GM19238 (cell line): Measurements from ENCODE around the gene GPC3.
"Not testable (repeated sequence)": the region's sequence is repeated elsewhere in the genome, so short reads cannot be mapped to it uniquely, and the experiment has no call there.

ENCODE experiments used
- DNase-seq: peaks from one replicate; pipeline ENCODE4 v3.0.0; 2011; ENCODE audit warnings: low spot score; ENCODE audit not compliant: insufficient read length

Gene GPC3

DNA sequence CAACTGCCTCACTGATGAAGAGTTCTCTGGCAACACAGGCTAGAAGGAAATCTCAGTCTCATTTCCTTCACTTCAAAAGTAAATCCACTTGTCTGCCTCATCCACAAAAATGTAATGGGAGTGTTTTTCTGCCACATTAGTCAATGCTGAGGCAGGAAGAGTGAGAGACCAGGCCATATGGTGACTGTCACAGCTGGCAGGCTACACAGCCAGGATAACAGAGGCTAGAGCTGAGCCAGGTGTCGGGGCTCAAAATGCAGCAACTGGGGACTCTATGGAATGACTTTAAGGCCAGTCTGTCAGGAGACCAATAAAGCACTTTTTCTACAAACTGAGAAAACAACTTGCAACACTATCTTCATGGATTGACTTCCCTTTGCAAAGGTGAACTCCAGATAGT lies 204.2 kb downstream of the GPC3 start:
- no peak for DNase-seq

DNA sequence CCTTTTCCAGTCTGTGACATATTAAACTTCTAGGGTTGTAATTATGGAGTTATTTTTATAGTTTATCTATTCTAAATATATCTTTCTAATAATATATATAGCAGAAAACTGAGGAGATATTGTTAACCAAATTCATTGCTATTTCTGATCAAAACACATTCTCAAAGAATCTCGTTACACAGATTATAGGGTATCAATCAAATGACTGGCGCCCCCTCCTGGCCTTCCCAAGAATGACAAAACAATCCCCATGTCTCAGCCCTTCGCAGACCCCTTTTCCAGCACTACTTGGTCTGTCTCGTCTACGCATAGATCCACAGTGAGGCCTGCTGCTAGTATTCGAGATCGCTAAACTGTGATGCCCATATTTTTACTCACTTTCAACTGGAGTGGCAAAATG lies 209.3 kb downstream of the GPC3 start:
- no peak for DNase-seq

DNA sequence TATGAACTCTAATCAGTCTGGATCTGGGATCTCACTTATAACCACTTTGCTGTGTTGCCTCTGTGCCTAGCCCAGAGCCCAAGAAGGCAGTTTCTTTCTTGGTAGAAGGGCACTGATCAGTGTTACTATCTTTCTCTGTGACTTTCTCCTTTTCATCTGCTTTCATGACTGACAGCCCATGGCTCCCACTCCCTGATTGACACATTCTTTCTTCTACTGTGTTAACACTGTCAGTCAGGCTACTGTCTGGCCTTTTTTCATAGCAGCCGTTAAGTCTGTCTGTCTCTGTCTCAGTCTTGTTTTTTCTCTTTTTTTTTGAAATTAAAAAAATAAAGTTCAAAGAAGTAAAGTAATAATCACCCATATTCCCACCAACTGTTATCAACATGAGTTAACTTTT lies 210.6 kb downstream of the GPC3 start:
- DNase-seq: no peak

DNA sequence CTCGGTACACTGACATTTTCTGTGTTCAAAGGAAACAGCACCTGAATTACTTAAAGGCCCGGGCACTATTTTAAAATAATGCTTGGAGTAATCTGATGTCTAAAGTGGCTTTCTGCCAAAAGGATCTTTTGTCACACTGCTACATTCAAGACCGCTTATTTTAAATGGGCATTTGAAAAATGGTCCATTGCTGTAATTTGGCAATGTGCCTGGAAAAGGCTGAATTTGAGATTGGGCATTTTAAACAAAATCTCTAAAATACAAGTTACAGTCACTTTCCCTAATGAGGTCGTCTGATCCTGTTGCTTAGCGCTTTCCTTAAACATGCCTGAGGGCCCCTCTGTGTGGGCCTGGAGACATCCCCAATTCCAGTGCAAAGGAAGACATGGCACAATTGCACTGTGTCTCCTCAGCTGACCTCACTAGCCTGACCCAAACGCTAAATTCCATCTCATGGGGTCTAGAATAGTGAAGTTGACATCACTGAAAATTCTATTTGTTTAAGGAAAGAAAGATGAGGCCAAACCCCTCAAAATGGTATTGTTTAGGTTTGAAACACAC lies 214.2 kb downstream of the GPC3 start:
- no peak for DNase-seq

- not testable (repeated sequence) for DNase-seq
Measured at GRCh38 chrX:133762976-133763548, 222.3 kb downstream of the GPC3 start.

DNA sequence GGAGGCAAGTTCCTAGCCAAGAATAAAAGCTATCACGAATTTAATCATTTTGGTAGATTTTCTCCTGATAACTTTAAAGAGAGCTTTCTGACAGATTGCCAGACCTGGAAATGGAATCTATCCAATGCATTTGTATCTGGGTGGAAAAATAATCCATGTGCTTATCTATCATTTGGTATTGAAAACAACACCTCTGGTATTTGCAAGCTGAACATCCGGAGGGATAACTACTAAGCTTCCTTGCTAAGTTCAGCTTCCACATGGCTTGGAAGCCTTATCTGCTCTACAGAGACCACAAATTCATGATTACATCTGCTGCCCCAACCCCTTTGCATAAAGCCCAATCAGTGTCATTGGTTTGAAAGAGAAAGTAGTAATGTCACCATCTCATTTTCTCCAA lies 230.7 kb downstream of the GPC3 start:
- no peak for DNase-seq

DNA sequence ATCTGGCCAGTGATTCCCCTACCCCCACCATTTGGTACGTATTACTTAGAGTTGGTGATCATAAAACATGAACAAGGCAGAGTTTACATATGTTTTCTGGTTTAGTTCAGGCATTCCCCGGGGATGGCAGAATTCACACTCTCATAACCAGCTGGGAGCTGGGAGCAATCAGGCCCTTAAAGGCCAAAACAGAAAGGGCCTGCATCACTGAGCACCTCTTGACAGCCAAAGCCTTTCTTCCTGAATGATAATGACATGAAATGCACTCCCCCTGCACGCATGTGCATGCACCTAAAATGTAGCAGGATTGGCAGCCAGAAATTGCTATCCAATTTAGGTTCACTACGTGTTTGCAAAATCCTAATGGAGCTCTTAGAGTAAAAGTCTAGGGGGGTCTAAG lies 235.4 kb downstream of the GPC3 start:
- no peak for DNase-seq

- no peak for DNase-seq
Measured at GRCh38 chrX:133749370-133749769, 236.0 kb downstream of the GPC3 start.

DNA sequence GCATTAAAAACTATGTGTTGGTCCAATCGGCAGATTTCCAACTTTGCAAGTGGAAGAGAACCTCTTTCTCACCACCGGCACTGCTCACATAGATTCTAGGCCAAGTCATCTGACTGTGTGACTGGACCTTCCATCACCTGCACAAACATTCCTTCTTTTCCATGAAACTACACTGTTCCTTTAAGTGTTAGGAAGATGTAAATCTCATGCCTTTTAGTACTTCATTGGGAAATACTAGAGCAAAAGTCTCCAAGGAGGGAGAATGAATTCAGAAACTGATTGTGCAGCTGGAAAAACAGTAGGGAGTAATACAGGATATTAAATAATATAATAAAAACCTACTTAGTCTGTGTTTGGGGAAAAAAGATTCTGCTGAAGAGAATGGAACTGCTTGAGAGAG lies 238.2 kb downstream of the GPC3 start:
- DNase-seq: no peak

- no peak for DNase-seq
Measured at GRCh38 chrX:133746593-133746992, 238.8 kb downstream of the GPC3 start.

DNA sequence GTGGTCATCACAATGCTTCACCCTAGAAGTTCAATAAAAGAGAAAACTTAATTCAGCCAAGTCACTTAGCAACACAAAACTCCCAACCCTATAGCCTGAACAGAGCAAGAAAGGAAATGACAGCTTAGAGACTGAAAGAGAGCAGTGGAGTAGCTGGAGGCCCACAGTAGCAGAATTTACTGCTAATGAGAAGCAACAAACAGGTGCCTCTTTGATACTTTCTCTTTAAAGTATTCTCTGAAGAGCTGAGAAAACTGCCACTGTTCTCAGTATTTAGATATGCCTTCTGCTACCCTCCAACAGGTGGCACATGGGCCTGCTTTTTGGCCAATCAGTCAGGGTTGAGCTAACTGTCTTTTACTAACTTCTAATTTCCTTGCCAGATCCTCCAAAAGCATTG lies 240.0 kb downstream of the GPC3 start:
- DNase-seq: no peak

GRCh38 chrX:133742602-133743305 lies 242.6 kb downstream of the GPC3 start:
- no peak for DNase-seq

- DNase-seq: no peak
Measured at GRCh38 chrX:133741303-133741702, 244.1 kb downstream of the GPC3 start.

DNA sequence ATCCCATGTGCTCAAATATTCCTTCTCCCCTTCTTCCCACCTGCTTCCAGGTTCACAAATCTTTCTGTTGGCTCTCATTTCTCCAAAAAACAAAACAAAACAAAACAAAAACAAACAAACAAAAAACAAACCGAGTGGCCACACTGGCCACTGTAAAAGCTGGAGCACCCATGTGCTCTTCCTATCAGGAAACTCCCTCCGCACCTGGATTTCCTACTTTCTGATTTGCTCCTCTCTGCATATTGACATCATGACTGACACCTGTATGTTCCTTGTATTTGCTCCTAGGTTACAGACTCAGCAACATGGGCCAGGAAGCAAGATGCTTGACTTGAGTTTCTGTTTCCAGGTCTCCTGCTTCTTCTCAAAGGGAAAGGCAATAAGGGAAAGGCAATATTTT lies 258.8 kb downstream of the GPC3 start:
- DNase-seq: no peak

DNA sequence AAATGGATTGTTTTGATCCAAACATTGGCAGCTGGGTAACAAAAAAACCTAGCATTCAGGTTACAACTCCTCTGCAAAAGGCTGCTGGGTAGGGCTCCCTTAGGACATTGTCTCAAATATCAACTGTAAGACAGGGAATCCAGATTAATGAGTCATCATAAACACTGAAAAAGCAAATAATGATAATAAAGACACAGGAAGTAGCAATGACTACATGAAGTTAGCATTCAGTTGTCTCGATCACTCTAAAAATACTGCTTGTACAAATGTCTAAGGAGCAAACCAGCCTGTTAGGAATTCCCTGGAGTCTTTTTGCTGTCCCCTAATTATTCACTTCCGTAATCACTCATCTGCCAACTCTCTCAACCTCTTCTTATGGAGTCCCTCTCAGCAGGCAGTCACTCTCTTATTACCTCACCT lies 259.2 kb downstream of the GPC3 start:
- DNase-seq: no peak

GRCh38 chrX:133723930-133724329 lies 261.5 kb downstream of the GPC3 start:
- no peak for DNase-seq

- DNase-seq: no peak
Measured at GRCh38 chrX:133722756-133723155, 262.6 kb downstream of the GPC3 start.

- DNase-seq: not testable (repeated sequence)
Measured at GRCh38 chrX:133720269-133720668, 265.1 kb downstream of the GPC3 start.

GRCh38 chrX:133715715-133716114 lies 269.7 kb downstream of the GPC3 start:
- no peak for DNase-seq

DNA sequence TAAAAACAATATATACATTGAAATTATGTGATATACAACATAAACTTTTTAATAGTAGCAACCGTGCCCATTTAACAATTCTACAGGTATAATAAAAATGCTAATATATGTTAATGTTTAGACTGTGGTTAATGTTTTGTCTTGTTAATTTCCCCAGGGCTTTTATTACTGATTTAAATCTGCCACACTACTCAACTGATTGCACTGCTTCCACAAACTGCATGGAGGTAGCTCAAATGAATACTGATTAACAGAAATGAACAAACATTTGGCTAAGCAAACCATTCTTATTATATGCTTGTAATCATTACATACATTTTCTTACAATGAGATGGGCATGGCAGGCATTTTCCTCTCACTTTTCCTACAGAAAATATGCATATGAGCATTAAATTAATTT lies 275.9 kb downstream of the GPC3 start:
- no peak for DNase-seq

DNA sequence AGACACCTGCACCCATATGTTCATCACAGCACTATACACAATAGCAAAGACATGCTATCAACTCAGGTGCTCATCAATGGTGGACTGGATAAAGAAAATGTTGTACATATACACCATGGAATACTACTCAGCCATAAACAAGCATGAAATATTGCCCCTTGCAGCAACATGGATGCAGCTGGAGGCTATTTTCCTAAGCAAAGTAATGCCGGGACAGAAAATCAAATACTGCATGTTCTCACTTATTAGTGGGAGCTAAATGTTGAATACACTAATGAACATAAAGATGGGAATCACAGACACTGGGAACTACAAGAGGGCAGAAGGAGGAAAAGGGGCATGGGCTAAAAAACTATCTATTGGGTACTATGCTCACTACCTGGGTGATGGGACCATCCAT lies 278.5 kb downstream of the GPC3 start:
- DNase-seq: no peak

- no peak for DNase-seq
Measured at GRCh38 chrX:133702230-133702629, 283.2 kb downstream of the GPC3 start.
